HEK293 (cell line): ENCODE measurements around the gene CCNYL1.

Experiments
- CTCF ChIA-PET: fragments of 350-600 bp; formaldehyde crosslinking; extraction: SDS; loops from one replicate; lab custom pipeline; 2021; ENCODE audit warnings: antibody characterized with exemption; lab: Yijun Ruan, JAX
- POLR2A ChIA-PET: fragments of 300-600 bp; formaldehyde crosslinking; extraction: SDS; loops from one replicate; lab custom pipeline; 2020; ENCODE audit warnings: antibody characterized with exemption, inconsistent platforms; lab: Yijun Ruan, JAX
- H3K27ac ChIP-seq: fragments of 200-500 bp; sonication (Bioruptor generic); 2 replicates; pipeline ENCODE4 v1.5.1; 2014; ENCODE audit warnings: low read depth, low read length, control low read depth, inconsistent platforms; ENCODE audit errors: extremely low read depth
- H3K36me3 ChIP-seq, 2 experiments: fragments of 200-500 bp in 1 of 2; sonication (Bioruptor generic) in 1 of 2; 1 replicate in 1 of 2; 2 replicates in 1 of 2; pipeline ENCODE4 v1.5.1; 2014 to 2017; ENCODE audit warnings: inconsistent platforms in 2 of 2, low read length in 2 of 2; ENCODE audit not compliant: control insufficient read depth in 2 of 2, insufficient read depth in 1 of 2
- H3K4me1 ChIP-seq: fragments of 200-500 bp; sonication (Bioruptor generic); 2 replicates; pipeline ENCODE4 v1.5.1; 2014; ENCODE audit warnings: mild to moderate bottlenecking, low read length, inconsistent platforms; ENCODE audit not compliant: control insufficient read depth, insufficient read depth
- H3K4me3 ChIP-seq: 2 replicates; pipeline ENCODE4 v1.5.1; 2011; ENCODE audit warnings: low read depth, mild to moderate bottlenecking, control low read depth, low read length, moderate library complexity
- H3K9me3 ChIP-seq: fragments of 200-500 bp; sonication (Bioruptor generic); 2 replicates; pipeline ENCODE4 v1.5.1; 2014; ENCODE audit warnings: low read depth, low read length, inconsistent platforms; ENCODE audit not compliant: control insufficient read depth, insufficient read depth
- FEZF1 ChIP-seq: fragments of 450-650 bp; formaldehyde crosslinking; IDR thresholded peaks from 2 replicates; pipeline ENCODE4 v1.5.1; 2016; ENCODE audit warnings: missing biosample characterization, missing genetic modification characterization
- KLF16 ChIP-seq: fragments of 450-650 bp; formaldehyde crosslinking; IDR thresholded peaks from 2 replicates; pipeline ENCODE4 v1.5.1; 2017; ENCODE audit warnings: missing biosample characterization, missing genetic modification characterization
- KLF7 ChIP-seq: fragments of 450-650 bp; formaldehyde crosslinking; IDR thresholded peaks from 2 replicates; pipeline ENCODE4 v1.5.1; 2016; ENCODE audit warnings: missing biosample characterization, missing genetic modification characterization, borderline replicate concordance
- SP2 ChIP-seq: fragments of 450-650 bp; formaldehyde crosslinking; IDR thresholded peaks from 2 replicates; pipeline ENCODE4 v1.5.1; 2016; ENCODE audit warnings: missing biosample characterization, missing genetic modification characterization
- ZBTB21 ChIP-seq: fragments of 450-650 bp; formaldehyde crosslinking; IDR thresholded peaks from 2 replicates; pipeline ENCODE4 v1.5.1; 2017; ENCODE audit warnings: missing biosample characterization, missing genetic modification characterization
- ZFP37 ChIP-seq: fragments of 450-650 bp; formaldehyde crosslinking; IDR thresholded peaks from 2 replicates; pipeline ENCODE4 v1.5.1; 2016; ENCODE audit warnings: missing biosample characterization, missing genetic modification characterization
- ZNF529 ChIP-seq: fragments of 450-650 bp; formaldehyde crosslinking; IDR thresholded peaks from 2 replicates; pipeline ENCODE4 v1.5.1; 2017; ENCODE audit warnings: missing genetic modification characterization, missing biosample characterization; ENCODE audit not compliant: insufficient replicate concordance
- ZNF549 ChIP-seq: fragments of 450-650 bp; IDR thresholded peaks from 2 replicates; pipeline ENCODE4 v1.5.1; 2018; ENCODE audit warnings: missing biosample characterization, missing genetic modification characterization, mild to moderate bottlenecking, inconsistent platforms, moderate library complexity
- ZNF624 ChIP-seq: fragments of 450-650 bp; formaldehyde crosslinking; IDR thresholded peaks from 2 replicates; pipeline ENCODE4 v1.5.1; 2017; ENCODE audit warnings: missing biosample characterization, missing genetic modification characterization
- ZNF660 ChIP-seq: fragments of 450-650 bp; IDR thresholded peaks from 2 replicates; pipeline ENCODE4 v1.5.1; 2018; ENCODE audit warnings: missing biosample characterization, mild to moderate bottlenecking, missing genetic modification characterization
- ZNF664 ChIP-seq: fragments of 450-650 bp; formaldehyde crosslinking; IDR thresholded peaks from 2 replicates; pipeline ENCODE4 v1.5.1; 2016; ENCODE audit warnings: missing biosample characterization, missing genetic modification characterization
- ZNF704 ChIP-seq: fragments of 450-650 bp; formaldehyde crosslinking; IDR thresholded peaks from 2 replicates; pipeline ENCODE4 v1.5.1; 2016; ENCODE audit warnings: missing biosample characterization, missing genetic modification characterization
- ZNF776 ChIP-seq: fragments of 450-650 bp; formaldehyde crosslinking; IDR thresholded peaks from 2 replicates; pipeline ENCODE4 v1.5.0; 2017; ENCODE audit warnings: missing biosample characterization, missing genetic modification characterization, borderline replicate concordance
- ZXDB ChIP-seq: fragments of 450-650 bp; formaldehyde crosslinking; IDR thresholded peaks from 2 replicates; pipeline ENCODE4 v1.5.1; 2016; ENCODE audit warnings: missing biosample characterization, missing genetic modification characterization
- TF ChIP-seq, protein P1 (sequence below): fragments of 450-650 bp; formaldehyde crosslinking; conservative IDR thresholded peaks from 2 replicates; pipeline ENCODE4 v1.5.1; 2016; ENCODE audit warnings: low read depth, missing biosample characterization, missing genetic modification characterization
- TF ChIP-seq, protein P2 (sequence below): fragments of 450-650 bp; formaldehyde crosslinking; IDR thresholded peaks from 2 replicates; pipeline ENCODE4 v1.5.1; 2017; ENCODE audit warnings: missing biosample characterization, missing genetic modification characterization
- TF ChIP-seq, protein P3 (sequence below): fragments of 450-650 bp; formaldehyde crosslinking; IDR thresholded peaks from 2 replicates; pipeline ENCODE4 v1.5.1; 2016; ENCODE audit warnings: missing biosample characterization, missing genetic modification characterization
- TF ChIP-seq, protein P4 (sequence below): fragments of 450-650 bp; formaldehyde crosslinking; IDR thresholded peaks from 2 replicates; pipeline ENCODE4 v1.5.1; 2016; ENCODE audit warnings: missing biosample characterization, missing genetic modification characterization

Gene CCNYL1

DNA sequence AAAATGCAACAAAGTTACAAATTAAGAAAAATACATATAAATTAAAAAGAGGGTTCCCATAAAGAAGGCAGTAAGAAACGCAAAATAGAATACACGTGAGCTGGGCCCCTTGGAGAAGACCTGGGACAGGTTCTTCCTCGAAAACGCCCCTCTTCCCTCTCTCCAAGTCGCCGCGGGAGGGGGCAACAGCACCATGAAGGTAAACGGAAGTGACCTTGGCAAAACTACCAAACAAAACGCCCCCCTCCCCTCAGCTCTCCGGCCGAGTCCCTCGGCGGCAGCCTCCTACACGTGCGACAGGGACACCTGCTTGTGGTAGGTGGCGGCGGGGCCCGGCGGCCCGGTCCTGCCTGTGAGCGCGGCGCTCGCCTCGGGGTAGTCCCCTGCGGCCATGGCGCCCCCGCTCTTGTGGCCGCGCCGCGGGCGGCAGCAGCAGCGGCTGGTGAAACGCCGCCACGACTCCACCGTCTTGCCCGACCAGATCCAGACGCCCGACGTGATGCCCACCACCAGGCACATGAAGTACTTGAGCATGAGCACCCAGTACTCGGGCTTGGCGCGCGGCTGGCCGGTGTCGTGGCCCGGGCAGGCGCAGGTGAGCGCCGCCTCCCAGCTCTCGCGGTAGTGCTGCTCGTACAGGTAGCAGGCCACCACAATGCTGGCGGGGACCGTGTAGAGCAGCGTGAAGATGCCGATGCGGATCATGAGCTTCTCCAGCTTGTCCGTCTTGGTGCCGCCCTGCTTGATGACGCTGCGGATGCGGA lies 55.4 kb downstream of the CCNYL1 start:
- no peaks in the 10 kb centered on the region for H3K9me3 ChIP-seq
- POLR2A ChIA-PET = no interaction called here
- H3K4me1 ChIP-seq = peaks cover 24% of the 10 kb centered on the region
- no peak overlapping the region for H3K4me3 ChIP-seq
- peaks cover 0 to 31% of the 10 kb centered on the region in 2 experiments; a peak in 1 of 3 replicates for H3K36me3 ChIP-seq
- CTCF ChIA-PET = interaction anchor here (0.8 to 1.8 kb wide), 3 partner anchors 20 to 274 kb away, joined by 4 to 8 read pairs (median 7); no protein-coding TSS in a partner anchor
- no peak for TF ChIP-seq ZBTB21 (tag by site-specific recombination)
- no peak for TF ChIP-seq ZNF529 (tag by site-specific recombination)
- TF ChIP-seq ZNF664 (tag by site-specific recombination) = no peak
- no peak for TF ChIP-seq SP2
- TF ChIP-seq, protein P1, sequence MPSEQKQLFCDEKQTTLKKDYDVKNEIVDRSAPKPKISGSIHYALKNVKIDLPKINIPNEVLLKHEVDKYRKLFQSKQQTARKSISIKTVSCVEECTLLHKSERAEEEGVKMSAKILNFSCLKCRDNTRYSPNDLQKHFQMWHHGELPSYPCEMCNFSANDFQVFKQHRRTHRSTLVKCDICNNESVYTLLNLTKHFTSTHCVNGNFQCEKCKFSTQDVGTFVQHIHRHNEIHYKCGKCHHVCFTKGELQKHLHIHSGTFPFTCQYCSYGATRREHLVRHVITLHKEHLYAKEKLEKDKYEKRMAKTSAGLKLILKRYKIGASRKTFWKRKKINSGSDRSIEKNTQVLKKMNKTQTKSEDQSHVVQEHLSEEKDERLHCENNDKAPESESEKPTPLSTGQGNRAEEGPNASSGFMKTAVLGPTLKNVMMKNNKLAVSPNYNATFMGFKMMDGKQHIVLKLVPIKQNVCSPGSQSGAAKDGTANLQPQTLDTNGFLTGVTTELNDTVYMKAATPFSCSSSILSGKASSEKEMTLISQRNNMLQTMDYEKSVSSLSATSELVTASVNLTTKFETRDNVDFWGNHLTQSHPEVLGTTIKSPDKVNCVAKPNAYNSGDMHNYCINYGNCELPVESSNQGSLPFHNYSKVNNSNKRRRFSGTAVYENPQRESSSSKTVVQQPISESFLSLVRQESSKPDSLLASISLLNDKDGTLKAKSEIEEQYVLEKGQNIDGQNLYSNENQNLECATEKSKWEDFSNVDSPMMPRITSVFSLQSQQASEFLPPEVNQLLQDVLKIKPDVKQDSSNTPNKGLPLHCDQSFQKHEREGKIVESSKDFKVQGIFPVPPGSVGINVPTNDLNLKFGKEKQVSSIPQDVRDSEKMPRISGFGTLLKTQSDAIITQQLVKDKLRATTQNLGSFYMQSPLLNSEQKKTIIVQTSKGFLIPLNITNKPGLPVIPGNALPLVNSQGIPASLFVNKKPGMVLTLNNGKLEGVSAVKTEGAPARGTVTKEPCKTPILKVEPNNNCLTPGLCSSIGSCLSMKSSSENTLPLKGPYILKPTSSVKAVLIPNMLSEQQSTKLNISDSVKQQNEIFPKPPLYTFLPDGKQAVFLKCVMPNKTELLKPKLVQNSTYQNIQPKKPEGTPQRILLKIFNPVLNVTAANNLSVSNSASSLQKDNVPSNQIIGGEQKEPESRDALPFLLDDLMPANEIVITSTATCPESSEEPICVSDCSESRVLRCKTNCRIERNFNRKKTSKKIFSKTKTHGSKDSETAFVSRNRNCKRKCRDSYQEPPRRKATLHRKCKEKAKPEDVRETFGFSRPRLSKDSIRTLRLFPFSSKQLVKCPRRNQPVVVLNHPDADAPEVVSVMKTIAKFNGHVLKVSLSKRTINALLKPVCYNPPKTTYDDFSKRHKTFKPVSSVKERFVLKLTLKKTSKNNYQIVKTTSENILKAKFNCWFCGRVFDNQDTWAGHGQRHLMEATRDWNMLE = no peak
- no peak for TF ChIP-seq ZXDB
- no peak for TF ChIP-seq ZNF549 (tag by site-specific recombination)
- TF ChIP-seq, protein P2, sequence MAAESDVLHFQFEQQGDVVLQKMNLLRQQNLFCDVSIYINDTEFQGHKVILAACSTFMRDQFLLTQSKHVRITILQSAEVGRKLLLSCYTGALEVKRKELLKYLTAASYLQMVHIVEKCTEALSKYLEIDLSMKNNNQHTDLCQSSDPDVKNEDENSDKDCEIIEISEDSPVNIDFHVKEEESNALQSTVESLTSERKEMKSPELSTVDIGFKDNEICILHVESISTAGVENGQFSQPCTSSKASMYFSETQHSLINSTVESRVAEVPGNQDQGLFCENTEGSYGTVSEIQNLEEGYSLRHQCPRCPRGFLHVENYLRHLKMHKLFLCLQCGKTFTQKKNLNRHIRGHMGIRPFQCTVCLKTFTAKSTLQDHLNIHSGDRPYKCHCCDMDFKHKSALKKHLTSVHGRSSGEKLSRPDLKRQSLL = no peak
- TF ChIP-seq, protein P3, sequence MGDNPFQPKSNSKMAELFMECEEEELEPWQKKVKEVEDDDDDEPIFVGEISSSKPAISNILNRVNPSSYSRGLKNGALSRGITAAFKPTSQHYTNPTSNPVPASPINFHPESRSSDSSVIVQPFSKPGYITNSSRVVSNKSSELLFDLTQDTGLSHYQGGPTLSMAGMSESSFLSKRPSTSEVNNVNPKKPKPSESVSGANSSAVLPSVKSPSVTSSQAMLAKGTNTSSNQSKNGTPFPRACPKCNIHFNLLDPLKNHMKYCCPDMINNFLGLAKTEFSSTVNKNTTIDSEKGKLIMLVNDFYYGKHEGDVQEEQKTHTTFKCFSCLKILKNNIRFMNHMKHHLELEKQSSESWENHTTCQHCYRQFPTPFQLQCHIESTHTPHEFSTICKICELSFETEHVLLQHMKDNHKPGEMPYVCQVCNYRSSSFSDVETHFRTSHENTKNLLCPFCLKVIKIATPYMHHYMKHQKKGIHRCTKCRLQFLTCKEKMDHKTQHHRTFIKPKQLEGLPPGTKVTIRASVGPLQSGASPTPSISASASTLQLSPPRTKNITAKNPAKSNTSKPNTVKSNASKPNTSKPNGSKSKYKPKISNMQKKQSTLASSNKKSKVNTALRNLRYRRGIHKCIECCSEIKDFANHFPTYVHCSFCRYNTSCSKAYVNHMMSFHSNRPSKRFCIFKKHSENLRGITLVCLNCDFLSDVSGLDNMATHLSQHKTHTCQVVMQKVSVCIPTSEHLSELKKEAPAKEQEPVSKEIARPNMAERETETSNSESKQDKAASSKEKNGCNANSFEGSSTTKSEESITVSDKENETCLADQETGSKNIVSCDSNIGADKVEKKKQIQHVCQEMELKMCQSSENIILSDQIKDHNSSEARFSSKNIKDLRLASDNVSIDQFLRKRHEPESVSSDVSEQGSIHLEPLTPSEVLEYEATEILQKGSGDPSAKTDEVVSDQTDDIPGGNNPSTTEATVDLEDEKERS (tag by site-specific recombination) = no peak
- TF ChIP-seq KLF7 (tag by site-specific recombination) = no peak
- no peak for TF ChIP-seq ZFP37
- no peak for TF ChIP-seq KLF16
- TF ChIP-seq FEZF1 (tag by site-specific recombination) = no peak
- no peak for TF ChIP-seq ZNF776
- TF ChIP-seq, protein P4, sequence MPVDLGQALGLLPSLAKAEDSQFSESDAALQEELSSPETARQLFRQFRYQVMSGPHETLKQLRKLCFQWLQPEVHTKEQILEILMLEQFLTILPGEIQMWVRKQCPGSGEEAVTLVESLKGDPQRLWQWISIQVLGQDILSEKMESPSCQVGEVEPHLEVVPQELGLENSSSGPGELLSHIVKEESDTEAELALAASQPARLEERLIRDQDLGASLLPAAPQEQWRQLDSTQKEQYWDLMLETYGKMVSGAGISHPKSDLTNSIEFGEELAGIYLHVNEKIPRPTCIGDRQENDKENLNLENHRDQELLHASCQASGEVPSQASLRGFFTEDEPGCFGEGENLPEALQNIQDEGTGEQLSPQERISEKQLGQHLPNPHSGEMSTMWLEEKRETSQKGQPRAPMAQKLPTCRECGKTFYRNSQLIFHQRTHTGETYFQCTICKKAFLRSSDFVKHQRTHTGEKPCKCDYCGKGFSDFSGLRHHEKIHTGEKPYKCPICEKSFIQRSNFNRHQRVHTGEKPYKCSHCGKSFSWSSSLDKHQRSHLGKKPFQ (tag by site-specific recombination) = no peak
- no peak for TF ChIP-seq ZNF624
- no peak for TF ChIP-seq ZNF660
- TF ChIP-seq ZNF704 = no peak
- TF ChIP-seq, all 188 proteins: peak for 0
- H3K27ac ChIP-seq = no peak overlapping the region
